Vagina (tissue), 2 donors: Measurements from ENCODE around the gene KIAA0753.

Experiments
- CTCF ChIP-seq, 3 experiments: fragments of 450-650 bp in 2 of 3; fragments of 200-600 bp in 1 of 3; sonication (generic) in 1 of 3; IDR thresholded peaks; one replicate each; pipeline ENCODE4 v1.5.1; 2017 to 2019; ENCODE audit warnings: antibody characterized with exemption in 3 of 3, mild to moderate bottlenecking in 2 of 3, moderate library complexity in 2 of 3
- POLR2A ChIP-seq, 2 donors: fragments of 450-650 bp; IDR thresholded peaks; one replicate each; pipeline ENCODE4 v1.6.1; 2017; ENCODE audit warnings: antibody characterized with exemption in 2 of 2, mild to moderate bottlenecking in 2 of 2, moderate library complexity in 2 of 2

GRCh38 chr17:6637458-6637840 lies 3.1 kb downstream of the KIAA0753 start:
- TF ChIP-seq CTCF (IDR thresholded peaks at IDR 0.05) (no peak), POLR2A (IDR thresholded peaks at IDR 0.05) (no peak)
